HG02938 (cell line): Measurements from ENCODE around the gene KCTD1.

Source experiments
- ATAC-seq: cut with Tn5 transposase; IDR thresholded peaks from one replicate; pipeline ENCODE4 v1.9.1; 2021; ENCODE audit warnings: mild to moderate bottlenecking, moderate library complexity; ENCODE audit not compliant: unreplicated experiment

The KCTD1 gene

DNA sequence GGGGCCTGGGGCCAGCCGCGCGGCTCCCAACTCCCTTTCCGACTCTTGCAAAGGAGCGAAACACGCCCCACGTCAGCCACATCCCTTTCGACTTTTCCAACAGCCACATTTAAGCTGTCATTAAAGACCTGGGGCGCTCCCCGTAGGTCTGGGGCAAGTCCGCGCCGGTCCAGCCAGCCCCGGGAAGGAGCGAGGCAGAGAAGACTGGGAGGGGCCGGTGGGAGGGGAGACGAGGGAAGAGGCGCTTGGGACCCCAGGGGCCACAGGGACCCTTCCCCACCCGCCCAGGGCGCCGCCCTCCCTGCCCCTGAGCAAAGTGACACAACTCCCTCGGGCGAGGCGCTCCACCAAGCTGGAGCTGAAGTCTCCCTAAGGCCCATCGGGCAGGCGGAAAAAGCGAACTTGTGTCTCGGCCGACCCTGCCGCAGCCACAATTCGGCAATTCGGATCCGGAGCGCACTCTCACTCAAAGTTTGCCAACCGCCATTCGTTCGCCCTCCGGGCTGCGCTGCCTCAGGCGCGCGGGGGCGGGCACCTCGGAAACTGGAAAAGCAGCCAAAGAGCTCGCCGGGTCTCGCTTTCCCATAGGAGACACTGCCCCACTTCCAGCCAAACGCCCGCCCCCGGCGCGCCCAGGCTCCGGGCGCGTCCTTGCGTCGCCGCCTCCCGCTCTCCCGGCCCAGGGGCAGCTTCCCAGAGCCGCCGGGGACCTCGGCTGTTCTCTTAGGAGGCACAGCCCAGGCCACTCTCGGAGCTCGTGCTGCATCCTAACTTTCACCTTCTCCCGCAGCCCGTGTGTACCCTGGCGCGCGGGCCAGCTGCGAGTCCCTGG, 1.1 kb upstream of the KCTD1 start:
- ATAC-seq: no peak

DNA sequence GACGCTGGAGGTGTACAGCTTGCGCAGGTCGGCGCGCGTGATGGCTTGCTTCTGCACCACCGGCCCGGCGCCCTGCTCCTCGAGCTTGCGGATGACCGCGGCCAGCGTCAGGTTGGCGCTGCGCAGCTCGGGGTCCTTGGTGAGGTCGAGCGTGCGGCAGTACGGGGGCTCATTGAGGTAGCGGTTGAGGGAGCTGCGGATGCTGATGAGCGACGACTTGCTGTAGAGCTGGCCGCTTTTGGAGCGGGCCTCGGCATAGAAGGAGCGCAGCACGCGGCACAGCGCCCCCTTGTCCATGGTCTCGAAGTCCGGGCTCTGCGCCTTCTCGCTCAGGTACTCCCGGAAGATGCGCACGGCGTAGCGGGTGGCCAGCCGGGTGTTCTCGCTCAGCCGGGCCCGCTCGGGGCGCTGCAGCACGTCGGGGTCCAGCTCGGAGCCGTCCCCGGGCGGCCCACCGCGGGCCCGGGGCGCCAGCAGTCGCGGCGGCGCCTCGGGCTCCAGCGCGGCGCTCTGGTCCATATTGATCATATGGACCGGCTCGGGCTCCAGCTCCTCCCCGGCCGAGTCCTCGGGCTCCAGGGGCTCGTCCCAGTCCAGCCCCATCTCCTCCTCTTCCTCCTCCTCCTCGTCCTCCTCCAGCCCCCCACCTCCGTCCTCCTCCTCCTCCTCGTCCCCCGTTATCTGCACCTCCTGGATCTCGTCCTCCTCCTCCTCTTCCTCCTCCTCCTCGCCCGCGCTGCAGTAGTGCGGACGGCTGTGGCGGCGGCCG, 523 bp downstream of the KCTD1 start:
- ATAC-seq: peak; percentile 56

DNA sequence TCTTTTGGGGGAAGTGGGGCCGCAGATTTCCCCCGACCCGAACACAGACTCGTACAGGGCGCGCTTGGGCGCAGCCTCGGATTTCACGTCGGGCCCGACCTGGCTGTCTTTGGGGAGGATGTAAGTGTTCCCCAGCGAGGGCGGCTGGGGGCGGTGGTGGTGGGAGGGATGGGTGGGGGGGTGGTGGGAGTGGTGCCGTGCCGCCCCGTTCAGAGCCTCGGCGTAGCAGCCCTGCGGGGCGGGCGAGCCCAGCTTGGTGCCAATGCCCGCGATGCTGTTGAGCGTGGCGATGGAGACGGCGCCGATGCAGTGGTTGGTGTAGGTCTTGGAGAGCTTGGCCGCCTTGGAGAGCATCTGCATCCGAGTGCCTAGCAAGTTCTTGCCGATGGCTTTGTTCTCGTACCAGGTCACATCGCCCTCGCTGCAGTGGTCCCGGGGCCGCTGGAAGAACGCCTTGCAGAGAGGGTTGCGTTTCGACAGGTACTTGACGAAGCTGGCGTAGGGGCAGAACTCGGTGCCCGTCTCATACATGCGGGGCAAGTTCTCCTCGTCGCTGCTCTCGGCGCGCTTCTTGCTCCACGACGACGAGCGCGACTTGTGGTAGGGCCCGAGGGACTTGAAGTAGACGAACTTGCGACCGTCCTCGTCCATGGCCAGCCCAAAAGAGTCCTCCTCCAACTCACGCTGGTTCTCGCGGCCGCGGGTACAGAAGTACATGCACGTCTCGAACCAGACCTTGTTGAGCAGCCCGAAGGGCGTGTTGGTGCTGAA, 1.3 kb downstream of the KCTD1 start:
- no peak for ATAC-seq

DNA sequence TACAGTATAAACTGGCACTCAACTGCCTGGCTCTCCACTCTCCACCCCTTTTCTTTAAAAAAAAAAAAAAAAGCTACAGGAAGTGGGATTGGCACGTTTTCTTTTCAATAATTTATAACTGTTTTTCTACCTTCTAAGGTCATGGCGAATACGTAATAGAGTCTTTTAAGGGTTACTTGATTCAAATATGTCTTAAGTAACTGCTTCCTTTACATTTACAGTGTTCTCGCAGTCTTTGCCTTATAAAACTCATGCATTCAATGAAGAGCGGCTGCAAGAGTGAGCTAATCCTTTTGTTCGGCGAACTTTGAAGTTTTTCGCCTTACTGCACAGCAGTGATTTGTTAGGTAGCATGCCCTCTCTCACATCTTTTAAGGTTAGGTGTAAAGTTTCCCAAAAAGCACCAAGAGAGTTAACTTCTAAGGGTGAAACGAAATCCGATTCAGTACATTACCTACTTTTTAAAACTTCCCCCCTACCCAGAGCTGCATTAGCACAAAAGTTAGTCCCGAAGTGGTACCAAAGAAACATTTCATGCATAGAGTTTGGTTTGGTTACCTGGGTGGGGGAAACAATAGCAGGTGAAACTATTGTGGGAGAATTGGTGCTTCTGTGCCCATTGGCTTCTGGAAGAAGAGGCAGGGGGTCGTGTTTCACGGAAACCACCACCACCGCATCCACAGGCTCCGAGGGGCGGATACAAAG, 2.0 kb downstream of the KCTD1 start:
- ATAC-seq: no peak

DNA sequence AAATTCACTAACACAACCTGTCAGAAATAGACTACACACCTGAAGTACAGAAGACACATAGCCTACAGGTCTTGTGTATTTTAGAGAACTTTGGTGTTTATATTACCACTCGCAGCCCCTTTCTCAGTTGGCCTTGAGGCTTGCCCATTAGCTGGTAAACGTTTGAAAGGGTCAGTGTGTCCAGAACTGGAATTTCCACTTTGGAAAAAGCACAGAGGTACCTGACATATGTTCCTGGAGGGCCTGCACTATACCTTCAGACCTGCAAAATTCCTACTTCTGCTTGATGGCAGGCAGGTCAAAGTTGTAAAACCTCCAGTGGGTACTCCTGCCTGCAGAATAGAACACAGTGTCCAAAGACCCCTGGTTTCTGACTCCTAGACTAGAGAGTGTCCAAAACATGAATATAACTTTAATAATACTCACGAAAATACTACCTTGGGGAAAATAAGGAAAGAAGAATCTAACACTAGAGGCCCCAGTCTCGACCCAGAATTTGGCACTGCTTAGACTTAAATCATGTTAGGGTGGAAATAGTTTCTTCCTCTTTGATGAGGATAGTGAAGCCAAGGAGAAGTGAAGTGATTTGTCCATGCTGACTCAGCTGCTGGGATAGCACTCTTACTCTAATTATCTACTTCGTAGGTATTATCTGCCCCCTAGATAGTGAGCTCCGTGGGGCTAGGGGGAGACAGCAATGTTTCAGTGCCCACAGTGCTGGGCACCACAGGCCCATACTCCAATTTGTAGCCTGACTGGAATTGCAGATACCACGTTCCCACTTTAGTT, 2.8 kb downstream of the KCTD1 start:
- no peak for ATAC-seq

DNA sequence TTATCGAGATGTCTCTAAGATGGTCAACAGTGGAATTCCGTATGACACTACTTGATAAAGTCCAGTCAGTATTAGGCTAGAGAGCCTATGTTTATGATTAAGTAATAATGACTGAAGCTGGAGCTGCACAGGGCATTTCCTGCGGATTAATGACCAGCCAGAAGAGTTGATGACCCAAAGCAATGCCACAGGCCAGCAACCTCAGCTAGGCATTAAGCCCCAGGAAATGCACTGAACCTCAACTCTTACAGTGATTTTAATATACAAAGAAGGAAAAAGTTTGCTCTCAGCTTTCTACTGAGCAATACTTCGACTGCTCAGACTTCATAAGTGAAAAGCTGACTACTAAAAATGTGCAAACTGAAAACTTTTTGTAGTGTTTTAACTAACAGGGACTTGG, 3.9 kb downstream of the KCTD1 start:
- no peak for ATAC-seq

DNA sequence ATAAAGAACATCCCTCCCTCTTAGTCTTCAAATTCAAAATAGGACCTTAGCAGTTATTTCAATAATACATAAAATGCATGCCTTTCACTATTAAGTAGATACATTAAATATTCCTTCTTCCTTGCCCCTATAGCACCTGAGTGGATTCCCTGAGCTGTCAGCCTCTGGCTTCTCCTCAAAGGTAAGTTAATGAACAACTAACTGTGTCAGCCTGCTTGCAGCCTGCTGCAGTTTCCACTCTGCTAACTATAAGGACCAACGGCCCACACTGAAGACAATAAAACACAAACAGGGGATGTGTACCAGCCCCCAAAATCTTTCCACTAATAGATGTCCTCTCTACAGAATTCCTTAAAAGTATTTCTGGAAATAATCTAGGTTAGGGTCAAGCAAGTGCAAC, 5.0 kb downstream of the KCTD1 start:
- ATAC-seq: no peak

DNA sequence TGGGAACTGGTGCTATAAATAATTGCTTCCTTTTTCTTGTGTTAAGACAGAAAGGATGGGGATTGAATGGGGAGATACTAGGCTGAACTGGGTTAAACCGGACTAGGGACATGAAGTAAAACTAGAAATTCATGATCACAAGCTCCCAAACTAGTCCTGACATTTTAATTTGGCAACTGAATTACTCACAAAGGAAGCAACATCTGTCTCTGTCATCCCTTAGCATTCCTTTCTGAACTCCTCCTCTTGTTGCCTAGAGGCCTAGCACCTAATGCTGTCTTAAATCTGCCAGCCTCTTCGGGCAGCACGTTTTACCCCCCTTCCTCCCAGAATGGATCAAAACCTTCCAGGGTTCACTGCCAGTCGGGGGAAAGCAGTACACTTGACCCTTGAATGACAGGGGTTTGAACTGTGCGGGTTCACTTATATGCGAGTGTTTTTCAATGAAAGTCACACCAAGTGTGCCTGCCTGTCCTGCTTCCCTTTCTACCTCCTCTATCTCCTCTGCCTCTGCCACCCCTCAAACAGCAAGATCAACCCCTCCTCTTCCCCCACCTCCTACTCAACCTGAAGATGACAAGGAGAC, 8.2 kb downstream of the KCTD1 start:
- ATAC-seq: no peak

DNA sequence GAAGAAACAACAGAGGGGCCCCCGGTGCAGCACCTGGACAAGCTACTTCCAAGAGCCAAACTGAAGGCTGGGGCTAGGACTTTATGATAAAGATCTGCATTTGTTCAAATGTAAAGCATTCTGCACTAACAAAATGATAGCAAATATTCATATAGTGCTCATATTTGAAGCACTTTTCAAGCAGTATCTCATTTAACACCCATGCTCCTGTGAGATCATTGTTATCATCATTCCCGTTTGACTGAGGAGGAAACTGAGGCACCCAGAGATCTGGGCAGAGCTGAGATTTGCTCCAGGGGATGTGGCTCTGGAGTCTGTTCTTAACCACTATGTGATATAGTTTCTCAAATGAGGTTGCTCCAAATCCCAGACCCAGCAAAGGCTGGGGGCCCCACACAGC, 9.8 kb downstream of the KCTD1 start:
- no peak for ATAC-seq

DNA sequence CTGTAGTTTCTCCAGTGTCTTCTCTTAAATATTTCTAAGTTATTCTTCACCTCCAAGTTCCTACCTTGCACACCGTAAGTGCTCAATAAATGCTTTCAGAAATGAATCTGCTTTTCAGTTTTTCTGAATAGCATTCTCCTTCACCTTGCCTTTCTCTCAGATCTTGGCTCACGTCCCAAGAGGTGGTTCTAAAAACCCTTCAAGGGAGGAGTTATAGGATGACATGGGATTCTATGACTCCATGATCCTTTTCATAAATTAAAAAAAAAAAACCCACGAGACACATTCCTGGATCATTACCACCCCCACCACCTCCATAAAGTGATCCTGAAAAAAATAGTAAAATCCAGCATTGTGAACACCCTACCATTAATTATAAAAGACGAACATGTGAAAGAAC, 11.7 kb downstream of the KCTD1 start:
- no peak for ATAC-seq

DNA sequence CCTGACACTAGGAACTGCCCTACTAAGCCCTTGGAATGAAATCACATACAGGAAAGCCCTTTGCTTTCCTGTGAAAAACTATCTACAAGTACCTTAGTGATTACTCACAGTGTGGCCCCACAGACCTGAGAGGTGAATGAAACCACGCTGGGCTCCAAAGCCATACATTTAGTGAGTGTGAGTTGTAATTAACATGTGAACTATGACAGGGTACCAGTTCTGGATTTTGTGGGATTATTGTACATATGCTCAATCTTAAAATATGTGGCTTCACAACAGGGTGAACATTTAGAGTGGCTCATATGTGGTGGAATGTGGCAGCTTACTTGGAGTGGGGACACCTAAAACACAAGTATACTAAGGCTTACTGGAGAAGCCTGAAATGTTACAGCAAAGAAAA, 12.3 kb downstream of the KCTD1 start:
- ATAC-seq: no peak

DNA sequence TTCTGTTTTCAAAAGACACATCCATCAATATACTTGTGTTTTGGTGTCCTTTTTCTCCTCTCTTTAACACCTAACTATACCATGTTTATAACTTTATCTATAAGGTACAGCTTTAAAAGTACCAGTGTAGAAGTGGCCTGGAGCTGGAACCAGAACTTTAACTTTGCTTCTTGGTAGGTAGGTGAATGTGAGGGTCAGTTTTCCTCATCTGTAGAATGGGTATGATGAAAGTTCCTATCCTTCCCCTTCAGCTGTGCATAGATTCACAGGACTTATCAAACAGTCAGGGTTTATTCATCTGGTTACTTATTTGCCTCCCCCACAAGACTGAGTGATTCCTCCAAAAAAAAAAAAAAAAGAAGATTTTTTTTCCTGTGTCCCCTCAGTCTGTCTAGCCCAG, 12.7 kb downstream of the KCTD1 start:
- no peak for ATAC-seq

DNA sequence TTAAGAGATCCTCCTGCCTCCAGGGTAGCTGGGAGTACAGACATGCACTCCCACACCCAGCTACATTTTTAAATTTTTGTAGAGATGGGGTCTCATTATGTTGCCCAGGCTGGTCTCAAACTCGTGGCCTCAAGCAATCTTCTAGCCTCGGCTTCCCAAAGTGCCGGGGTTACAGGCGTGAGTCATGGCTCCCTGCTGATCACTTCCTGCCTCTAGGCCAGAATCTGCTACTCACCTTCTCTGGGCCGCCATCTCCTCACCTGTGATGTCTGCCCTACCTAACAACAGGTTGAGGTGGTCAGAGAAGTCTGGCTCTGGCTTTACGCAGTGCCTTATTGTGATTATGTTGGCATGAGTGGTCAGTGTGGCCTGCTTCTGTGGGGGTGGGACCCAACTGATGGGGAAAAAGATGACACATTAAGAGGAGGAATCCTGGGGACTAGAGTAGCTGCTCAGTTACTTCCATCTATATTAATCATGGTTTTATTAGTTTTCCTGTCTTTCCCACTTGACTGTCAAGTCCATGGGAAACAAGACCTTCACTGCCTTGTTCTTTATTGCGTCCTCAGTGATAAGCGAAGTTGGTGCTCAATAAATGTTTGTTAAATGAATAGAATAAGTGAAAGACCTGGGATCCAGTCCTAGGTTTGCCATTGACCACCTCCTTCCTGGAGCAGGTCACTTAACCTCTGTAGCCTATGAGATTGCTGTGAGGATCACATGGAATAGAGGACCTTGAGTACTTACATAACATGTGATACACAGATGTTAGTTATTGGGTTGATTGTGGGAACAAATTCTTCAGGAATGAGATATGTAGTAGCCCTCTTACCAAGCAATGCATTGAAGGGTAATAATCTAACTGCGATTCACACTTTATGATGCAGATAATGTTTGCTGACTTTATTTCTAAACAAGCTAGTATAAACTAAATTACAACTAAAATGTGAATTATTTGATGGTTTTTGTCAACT, 15.7 kb downstream of the KCTD1 start:
- no peak for ATAC-seq

DNA sequence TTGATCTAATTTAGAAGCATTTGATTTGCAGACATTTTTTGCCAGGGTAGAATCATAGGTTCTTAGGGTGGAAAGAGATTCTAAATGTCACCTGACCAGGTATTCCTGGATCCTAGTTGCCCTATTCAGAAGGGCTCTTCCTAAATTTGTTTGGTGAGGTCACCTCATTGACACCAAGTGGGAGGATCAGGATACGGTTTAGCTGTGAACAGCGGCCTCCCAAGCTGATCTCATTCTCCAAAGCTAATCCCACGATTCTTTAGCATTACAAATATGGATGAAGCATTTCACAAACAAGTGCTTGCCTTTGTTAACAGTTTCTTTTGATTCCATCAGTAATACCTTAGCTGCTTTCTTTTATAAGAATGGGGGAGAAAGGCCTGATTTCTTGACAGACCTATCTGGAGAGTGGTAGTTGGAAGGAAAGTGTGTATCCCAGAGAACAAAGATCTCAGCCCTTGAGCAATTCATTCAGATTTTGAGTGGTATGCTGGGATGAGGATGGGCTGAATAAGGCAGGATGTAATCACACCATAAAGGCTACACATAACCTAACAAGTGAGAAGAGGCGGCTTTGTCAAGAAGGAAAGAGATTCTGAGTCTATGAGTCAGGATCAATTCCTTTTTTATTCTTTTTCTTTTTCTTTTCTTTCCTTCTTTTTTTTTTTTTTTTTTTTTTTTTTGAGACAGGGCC, 16.6 kb downstream of the KCTD1 start:
- no peak for ATAC-seq

DNA sequence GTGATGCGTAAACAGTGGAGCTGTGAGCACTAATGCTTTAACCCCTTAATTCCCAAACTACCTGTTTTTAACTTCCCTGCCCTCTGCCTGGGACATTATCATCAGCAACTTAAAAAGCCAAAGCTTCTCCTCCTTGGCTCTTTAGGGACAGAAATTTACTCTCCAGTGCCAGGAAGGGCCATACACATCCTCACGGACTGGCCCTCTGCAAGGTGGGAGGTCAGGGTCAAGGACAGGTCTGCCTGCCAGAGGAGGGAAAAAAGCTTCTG, 21.5 kb downstream of the KCTD1 start:
- ATAC-seq: no peak

DNA sequence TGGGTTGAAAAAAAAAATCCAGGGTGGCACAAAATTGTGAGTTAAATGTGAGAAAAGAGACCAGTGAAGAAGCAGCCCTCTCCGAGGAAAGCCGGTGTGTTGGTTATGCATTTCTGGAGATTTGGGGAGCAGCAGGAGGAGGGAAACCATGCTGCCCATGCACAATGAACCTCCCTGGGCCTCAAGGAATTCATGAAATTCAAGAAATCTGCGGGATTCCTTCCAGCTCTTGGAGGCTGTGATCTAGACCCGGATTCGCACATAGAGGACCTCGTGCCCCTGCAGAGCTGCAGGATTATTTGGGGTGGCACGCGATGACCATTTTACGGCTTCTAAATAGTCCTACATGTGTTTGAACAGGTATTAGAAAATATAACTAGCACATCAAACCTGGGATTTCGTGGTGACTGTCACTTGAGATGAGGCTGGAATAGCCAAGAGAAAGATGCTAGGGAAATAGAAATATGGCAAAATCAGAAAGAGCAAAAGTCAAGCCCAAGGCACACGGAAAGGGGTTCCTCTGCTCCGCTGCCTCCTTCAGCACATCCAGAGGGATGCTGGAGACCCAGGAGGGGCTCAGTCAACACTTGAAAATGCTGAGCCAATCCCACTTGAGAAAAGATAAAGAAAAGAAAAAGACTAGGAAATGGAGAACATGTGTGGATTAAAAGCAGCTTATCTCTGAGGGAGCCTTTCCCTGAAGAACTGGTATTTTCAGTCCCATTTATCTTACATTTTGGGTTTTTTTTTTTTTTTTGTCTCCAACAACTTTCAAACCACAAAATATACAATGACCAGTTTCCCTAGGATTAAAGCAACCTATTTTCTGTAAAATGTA, 22.0 kb downstream of the KCTD1 start:
- ATAC-seq: no peak

DNA sequence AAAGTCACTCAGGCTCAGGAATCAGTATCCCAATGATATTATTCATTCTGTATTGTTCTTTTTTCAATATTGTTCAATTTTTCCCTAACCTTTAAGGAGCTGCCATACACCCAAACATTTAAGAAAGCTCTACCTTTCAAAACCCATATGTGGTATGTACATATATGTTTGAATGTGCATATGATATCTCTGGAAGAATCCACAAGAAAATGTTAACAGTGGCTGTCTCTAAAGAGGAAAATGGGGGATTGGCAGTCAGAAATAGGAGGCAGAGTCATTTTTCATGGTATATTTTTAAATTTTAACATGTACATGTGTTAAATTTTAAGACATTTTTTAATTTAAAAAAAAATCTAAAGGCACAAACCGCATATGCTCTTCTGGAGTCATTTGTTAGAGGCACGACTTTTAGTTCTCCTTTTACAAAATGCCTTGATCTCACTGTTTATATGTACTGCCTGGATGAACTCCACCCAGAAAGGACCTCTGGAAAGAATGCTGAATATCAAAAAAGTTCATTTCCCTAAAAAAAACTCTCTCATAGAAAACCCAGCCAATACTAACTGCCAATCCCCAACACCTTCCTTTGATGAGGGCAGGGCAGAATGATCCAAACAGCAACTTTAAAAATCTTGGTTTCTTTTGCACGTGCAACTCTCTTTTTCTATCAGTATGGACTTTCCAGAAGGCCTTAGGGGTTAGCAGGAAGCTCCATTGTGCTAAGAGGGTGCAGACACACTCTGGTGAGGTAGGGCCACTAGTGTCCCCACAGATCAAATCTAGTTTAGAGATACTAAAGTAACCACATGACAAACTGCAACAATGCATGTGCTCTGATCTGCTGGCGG, 23.6 kb downstream of the KCTD1 start:
- no peak for ATAC-seq
